Mononuclear cell (primary cell): ENCODE data around the gene ALCAM. TPM values are rescaled to one million over a fixed set of nuclear protein-coding genes. Genes with fewer than 3 reads are reported as not detected.
"Not testable (repeated sequence)": the region's sequence is repeated elsewhere in the genome, so short reads cannot be mapped to it uniquely, and the experiment has no call there.

ENCODE experiments used
- H3K27me3 ChIP-seq: 2 replicates; pipeline ENCODE4 v1.6.0; 2011; ENCODE audit warnings: low read length, control low read depth; ENCODE audit not compliant: insufficient read depth
- H3K4me1 ChIP-seq: 2 replicates; pipeline ENCODE4 v1.5.1; 2011; ENCODE audit warnings: mild to moderate bottlenecking, low read length, control low read depth; ENCODE audit not compliant: insufficient read depth
- H3K4me3 ChIP-seq: 2 replicates; pipeline ENCODE4 v1.5.1; 2011; ENCODE audit warnings: mild to moderate bottlenecking, low read length, moderate library complexity
- H3K9me3 ChIP-seq: 2 replicates; pipeline ENCODE4 v1.5.1; 2011; ENCODE audit warnings: low read depth, mild to moderate bottlenecking, control low read depth, low read length
- total RNA-seq: library from RNA; depleted of rRNA; stranded (reverse); fragments of >200 nt; gene quantifications from one replicate; pipeline ENCODE4 v1.2.3, GENCODE V29; 2012

ALCAM gene
- total RNA-seq, 1 donor: 13.4 TPM

DNA sequence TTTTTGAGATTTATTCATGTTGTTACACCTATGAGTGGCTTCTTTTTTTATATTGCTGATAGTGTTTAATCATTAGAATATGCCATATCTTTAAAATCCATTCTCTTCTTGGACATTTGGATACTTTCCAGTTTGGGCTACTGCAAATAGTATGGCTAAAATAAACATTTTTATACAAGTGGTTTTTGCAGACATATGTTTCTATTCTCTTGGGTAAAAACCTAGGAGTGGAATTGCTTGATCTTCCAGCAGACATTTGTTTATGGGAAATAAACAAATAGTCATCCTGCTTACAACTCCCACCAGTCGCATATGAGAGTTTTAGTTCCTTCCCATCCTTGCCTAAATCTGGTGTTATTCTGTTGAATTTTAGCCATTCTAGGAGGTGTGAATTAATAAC is 193.1 kb downstream of the ALCAM start:
- Histone ChIP-seq H3K4me1 (no peaks in the 10 kb centered on the region), H3K9me3 (no peaks in the 10 kb centered on the region), H3K4me3 (no peak overlapping the region), H3K27me3 (no peaks in the 10 kb centered on the region)

DNA sequence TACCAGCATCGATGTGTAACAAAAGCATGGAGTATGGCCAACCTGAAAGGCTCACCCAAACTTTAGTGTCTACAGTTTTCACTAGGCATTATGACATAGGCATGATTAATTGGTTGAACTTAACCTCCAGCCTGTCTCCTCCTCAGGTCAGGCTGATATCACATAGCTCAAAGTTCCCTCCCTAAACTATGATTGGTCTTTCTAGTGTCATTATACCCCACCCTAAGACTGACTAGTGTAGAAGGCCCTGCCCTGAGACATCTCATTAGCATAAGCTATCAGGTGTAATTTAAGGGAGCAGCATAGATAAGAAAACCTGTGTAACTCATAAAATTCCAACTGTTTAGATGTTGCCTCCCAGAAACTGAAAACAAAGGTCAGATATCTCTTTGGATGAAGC is 195.2 kb downstream of the ALCAM start:
- H3K4me1 ChIP-seq: no peaks in the 10 kb centered on the region
- H3K9me3 ChIP-seq: no peaks in the 10 kb centered on the region
- H3K27me3 ChIP-seq: no peaks in the 10 kb centered on the region
- H3K4me3 ChIP-seq: no peak overlapping the region

DNA sequence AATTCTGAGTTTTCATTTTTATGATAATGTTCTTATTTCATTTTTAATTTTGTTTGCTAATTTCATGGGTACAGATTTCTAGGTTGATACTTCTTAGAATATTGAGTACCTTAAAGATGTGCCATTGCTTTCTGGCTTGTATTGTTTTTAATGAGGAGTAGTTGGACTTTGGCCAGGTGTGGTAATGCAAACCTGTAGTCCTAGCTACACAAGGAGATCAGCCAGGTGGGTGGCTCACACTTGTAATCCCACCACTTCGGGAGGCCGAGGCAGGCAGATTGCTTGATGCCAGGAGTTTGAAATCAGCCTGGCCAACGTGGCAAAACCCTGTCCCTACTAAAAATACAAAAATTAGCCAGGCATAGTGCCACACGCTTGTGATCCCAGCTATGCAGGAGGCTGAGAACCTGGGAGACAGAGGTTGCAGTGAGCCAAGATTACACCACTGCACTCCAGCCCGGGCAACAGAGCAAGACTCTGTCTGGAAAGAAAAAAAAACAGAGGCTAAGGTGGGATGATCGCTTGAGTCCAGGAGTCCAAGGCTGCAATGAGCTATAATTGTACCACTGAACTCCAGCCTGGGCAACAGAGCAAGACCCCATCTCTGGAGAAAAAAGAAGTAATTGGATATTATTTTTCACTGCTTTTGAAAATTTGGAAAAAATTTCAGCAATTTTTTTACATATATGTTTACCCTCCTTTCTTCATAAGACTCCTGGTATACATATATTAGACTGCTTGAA is 198.0 kb downstream of the ALCAM start:
- H3K4me3 ChIP-seq: no peak overlapping the region
- no peaks in the 10 kb centered on the region for H3K27me3 ChIP-seq

DNA sequence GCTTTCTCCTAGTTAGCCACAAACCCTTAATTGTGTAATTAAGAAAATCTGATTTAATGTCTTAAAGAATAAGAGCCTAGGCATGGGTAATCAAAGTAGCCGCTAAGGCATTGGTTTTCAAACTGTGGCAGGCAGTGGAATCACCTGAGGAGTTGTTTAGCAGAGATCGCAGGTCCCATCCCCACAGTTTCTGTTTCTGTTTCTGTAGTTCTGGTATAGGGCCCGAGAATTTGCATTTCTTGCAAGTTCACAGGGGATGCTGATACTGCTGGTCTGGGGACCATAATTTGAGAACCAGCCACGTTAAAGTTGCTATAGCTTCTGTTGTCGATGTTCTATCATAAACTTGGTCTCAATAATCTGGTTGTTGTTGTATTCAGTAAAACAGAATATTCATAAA is 204.3 kb downstream of the ALCAM start:
- Histone ChIP-seq H3K4me1 (no peaks in the 10 kb centered on the region), H3K9me3 (no peaks in the 10 kb centered on the region), H3K4me3 (no peak overlapping the region), H3K27me3 (no peaks in the 10 kb centered on the region)

More for the DNA sequence above, 198.0 kb downstream of the ALCAM start:
- no peaks in the 10 kb centered on the region for H3K4me1 ChIP-seq
- H3K9me3 ChIP-seq: no peaks in the 10 kb centered on the region

DNA sequence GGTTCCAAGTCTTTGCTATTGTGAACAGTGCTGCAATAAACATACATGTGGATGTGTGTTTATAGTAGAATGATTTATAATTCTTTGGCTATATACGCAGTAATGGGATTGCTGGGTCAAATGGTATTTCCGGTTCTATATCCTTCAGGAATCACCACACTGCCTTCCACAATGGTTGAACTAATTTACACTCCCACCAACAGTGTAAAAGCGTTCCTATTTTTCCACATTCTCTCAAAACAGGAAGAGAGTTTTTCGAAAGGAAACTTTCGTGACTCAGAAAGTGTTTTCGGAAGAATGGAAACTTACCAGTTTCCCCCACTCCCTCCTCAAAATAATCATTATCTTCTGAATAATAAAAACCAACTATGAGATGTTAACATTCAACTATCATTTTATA is 205.8 kb downstream of the ALCAM start:
- no peak overlapping the region for H3K4me3 ChIP-seq
- no peaks in the 10 kb centered on the region for H3K27me3 ChIP-seq
- H3K9me3 ChIP-seq: no peaks in the 10 kb centered on the region
- H3K4me1 ChIP-seq: no peaks in the 10 kb centered on the region

DNA sequence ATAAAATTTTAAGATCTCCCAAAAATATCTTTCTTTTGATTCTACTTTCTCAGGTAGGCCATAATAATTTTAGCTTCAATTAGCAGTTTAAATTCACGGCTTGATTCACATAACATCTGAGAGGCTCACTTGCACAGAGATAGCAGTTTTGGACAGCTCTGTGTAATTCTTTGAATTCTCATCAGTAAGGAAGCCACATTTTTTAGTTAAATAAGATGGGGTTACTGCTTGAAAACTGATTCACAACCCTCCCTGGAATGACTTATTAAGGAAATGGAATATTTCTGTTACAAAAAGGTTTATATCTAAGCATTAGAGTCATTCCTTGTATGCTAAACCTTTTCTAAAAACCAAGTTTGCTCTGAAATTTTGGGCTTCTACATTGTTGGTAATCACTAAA is 212.7 kb downstream of the ALCAM start:
- no peaks in the 10 kb centered on the region for H3K4me1 ChIP-seq
- no peaks in the 10 kb centered on the region for H3K9me3 ChIP-seq
- no peaks in the 10 kb centered on the region for H3K27me3 ChIP-seq
- H3K4me3 ChIP-seq: no peak overlapping the region

DNA sequence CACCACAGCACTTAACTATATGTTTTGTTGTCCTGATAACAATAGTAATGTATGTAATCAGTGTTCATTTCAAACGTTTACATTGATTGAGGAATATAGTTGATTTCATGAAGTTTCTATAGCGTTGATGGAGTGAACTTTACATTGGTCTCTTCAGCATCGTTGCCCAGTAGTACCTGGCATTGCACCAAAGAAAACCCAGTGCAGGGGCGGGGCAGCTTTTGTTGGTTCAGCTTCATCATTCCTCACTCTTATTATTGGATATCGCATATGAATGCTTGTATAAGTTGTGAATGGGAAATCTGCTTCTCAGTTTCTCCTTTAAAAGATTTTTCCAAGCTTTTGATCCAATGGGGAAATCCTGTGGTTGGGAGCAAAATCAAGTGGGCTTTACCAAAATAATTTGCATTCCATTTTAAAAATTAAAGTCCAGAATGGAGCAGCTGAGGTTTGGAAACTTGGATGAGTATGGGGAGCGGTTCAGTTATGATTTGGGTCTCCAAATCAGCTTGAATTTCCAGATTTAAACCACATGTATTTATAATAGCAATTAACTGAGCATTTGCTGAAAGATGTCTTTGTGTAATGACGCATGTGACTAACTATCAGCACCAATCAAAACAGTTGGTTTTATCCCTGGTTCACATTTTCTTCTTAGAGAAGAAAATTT is 213.7 kb downstream of the ALCAM start:
- no peak overlapping the region for H3K4me3 ChIP-seq
- H3K4me1 ChIP-seq: no peaks in the 10 kb centered on the region
- H3K27me3 ChIP-seq: no peaks in the 10 kb centered on the region
- no peaks in the 10 kb centered on the region for H3K9me3 ChIP-seq

DNA sequence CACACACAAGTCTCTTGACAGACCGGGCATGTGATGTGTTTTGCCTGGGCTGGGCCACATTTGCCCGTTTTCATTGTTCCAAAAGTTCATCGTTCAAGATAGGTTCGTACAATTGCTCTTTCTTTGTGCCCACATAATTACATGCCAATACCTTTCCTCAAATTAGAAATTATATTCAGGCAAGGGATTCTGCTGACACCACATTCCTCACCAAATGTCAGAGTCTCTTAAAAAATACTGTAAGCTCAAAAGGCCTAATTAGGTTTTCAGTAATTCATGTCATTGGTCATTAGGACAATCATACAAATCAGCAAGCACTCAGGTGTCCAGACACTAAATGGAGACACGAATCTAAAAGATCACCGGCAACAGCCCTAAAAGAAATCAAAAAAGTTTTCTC is 215.3 kb downstream of the ALCAM start:
- H3K4me1 ChIP-seq: no peaks in the 10 kb centered on the region
- H3K4me3 ChIP-seq: no peak overlapping the region
- H3K9me3 ChIP-seq: no peaks in the 10 kb centered on the region
- no peaks in the 10 kb centered on the region for H3K27me3 ChIP-seq

DNA sequence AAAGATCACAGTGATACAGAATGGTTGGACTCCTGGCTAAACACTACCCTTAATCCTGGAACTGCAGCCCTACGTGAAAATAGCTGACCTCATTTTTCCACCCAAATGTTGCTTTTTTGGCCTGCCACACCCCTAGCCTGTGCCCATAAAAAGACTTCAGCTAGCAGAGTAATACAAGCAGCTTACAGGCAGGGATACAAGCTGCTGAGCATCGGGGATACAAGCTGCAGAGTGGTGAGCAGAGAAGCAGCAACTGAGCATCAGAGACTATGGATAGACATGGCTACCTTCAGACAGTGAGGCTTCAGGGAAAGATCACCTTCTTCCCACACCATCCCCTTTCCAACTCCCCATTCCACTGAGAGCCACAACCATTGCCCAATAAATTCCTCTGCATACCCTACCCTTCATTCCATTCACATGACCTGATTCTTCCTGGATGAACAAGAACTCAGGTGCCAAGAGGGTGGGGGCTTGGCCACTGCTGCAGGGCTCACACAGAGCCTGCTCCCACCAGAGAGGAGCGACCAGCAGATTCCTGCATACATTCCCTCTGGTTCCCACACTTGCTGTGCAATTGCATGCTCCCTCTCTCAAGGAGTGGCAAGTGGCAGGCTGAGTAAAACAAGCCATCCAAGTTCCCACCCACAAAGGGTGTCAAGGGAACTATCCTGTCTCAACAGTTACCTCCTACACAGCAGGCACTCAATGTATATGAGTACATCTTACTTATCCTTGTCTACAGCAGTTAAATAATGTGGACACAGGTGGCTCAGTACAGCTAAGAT is 217.5 kb downstream of the ALCAM start:
- H3K4me1 ChIP-seq: no peaks in the 10 kb centered on the region
- no peaks in the 10 kb centered on the region for H3K9me3 ChIP-seq
- H3K27me3 ChIP-seq: no peaks in the 10 kb centered on the region
- H3K4me3 ChIP-seq: no peak overlapping the region

DNA sequence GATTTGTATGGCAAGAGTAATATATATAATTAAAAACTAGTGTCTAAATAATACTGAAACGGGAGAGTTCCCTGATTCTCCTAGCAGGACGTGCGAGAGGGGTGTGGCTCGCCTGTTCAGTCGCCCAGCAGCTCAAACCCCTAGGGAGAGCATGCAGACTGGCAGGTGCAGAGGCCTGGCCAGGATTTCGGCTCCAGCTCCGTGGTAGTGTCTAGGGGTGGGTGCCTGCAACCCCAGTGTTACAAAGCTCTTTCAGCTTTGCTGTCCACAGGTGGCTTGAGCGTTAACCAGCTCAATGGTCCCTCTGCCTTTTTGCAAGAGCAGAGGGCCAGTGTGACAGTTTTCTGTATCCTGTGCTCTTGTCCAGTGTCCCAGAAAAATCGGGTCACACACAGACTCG is 226.6 kb downstream of the ALCAM start:
- no peaks in the 10 kb centered on the region for H3K4me1 ChIP-seq
- H3K4me3 ChIP-seq: no peak overlapping the region
- no peaks in the 10 kb centered on the region for H3K27me3 ChIP-seq
- no peaks in the 10 kb centered on the region for H3K9me3 ChIP-seq

DNA sequence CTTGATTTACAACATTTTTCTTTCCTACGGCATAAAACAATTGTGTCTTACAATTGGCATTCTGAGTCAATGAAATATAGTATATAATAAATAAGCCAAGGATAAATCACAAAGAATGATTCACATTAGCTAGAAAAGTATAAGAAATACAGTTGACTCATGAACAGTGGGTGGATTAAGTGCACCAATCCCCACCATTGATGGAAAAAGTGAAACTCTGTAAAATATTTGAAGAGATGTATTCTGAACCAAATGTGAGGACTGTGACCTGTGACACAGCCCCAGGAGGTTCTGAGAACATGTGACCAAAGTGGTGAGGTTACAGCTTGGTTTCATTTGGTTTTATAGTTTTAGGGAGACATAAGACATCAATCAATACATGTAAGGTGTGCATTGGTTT is 227.5 kb downstream of the ALCAM start:
- H3K9me3 ChIP-seq: no peaks in the 10 kb centered on the region
- no peak overlapping the region for H3K4me3 ChIP-seq
- no peaks in the 10 kb centered on the region for H3K4me1 ChIP-seq
- no peaks in the 10 kb centered on the region for H3K27me3 ChIP-seq

DNA sequence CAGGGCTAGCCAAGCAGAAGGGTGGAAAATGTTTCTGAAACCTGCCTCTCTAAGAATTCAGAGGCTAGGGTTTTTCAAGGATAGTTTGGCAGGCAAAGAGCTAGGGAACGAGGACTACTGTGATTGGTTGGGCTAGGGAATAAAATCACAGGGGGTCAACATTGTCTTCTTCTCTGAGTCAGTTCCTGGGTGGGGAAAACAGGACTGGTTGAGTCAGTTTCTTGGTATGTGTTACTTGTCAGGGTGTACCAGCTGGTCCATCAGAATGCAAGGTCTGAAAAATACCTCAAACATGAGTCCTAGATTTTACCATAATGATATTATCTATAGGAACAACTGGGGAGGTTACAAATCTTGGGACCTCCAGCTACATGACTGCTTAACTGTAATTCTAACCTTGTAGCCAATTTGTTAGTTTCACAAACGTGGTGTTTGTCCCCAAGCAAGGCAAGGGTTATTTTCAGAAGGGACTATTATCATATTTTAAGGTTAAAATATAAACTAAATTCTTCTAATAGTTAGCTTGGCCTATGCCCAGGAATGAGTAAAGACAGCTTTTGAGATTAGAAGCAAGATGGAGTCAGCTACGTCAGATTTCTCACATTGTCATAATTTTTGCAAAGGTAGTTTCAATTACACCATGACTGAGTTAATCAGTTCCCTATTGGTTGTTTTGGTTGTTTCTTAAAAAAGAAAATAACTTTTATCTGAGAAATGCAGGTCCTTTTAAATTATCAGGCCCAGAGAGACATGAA is 231.5 kb downstream of the ALCAM start:
- Histone ChIP-seq H3K4me1 (no peaks in the 10 kb centered on the region), H3K27me3 (no peaks in the 10 kb centered on the region), H3K9me3 (no peaks in the 10 kb centered on the region), H3K4me3 (no peak overlapping the region)

DNA sequence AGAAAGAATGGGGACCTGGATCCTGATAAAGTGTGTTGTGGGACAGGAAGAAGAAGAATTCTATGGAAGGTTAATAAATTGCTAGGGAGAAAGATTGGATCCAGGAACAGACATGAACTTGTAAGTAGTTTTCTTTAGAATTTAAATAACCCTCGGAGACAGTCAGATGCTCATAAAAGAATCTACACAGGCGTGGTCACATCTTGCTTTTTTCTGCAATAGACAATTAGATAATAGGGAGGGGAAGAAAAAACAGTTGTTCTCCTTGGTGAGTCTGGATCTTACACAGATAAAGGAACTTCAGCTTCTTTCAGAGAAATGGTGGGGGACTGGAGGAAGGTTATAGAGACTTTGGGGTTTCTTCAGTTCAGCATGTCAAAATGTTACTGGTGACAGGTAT is 232.6 kb downstream of the ALCAM start:
- no peaks in the 10 kb centered on the region for H3K27me3 ChIP-seq
- H3K9me3 ChIP-seq: no peaks in the 10 kb centered on the region
- no peaks in the 10 kb centered on the region for H3K4me1 ChIP-seq
- H3K4me3 ChIP-seq: no peak overlapping the region

DNA sequence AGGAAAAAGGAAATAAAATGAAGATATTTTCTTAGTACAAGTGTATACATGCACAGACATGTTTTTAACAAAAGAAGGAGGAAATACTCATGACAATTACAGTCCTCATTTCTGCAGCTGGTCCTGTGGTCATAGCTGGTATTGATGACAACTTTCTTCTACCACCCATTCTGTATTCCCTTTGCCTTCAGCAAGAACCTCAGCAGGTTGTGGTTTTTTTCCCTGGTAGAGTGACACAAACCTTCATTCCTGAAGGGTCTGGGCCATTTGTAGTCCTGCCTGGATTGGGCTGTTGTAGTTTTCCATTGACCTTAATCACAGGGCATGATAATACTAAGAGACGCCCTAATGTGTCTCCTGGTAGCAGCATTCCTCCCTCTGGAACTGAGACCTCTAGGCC is 235.0 kb downstream of the ALCAM start:
- H3K4me1 ChIP-seq, H3K9me3 ChIP-seq, H3K4me3 ChIP-seq, H3K27me3 ChIP-seq: not testable (repeated sequence)

DNA sequence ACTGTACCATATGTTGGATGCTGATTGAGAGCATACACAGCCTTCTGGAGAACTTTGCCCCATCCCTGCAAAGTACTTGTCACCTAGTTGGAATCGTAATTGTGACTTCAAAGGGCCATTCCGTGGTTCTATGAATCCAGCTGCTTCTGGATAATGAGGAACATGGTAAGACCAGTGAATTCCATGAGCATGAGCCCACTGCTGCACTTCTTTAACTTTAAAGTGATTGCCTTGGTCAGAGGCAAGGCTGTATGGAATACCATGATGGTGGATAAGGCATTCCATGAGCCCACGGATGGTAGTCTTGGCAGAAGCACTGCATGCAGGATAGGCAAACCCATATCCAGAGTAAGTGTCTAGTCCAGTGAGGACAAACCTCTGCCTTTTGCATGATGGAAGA is 235.6 kb downstream of the ALCAM start:
- H3K9me3 ChIP-seq, H3K27me3 ChIP-seq, H3K4me1 ChIP-seq, H3K4me3 ChIP-seq: not testable (repeated sequence)
